Upper lobe of left lung (tissue), 6 donors: ENCODE data around the gene FAM53A. TPM values are rescaled to one million over a fixed set of nuclear protein-coding genes. Genes with fewer than 3 reads are reported as not detected.

Source experiments
- ATAC-seq, 2 donors: fragments of 200-7000 bp; cut with Tn5 transposase; one replicate each; pipeline ENCODE4 v1.9.1; 2022; ENCODE audit warnings: mild to moderate bottlenecking in 2 of 2, moderate library complexity in 2 of 2; ENCODE audit not compliant: low FRiP score in 2 of 2
- DNase-seq, 2 donors: peaks; one replicate each; pipeline ENCODE4 v3.0.0-alpha.2; 2019 to 2020
- H3K27ac ChIP-seq, 4 donors: fragments of 200-600 bp; sonication (generic); one replicate each; pipeline ENCODE4 v1.5.1; 2016 to 2019
- H3K27me3 ChIP-seq, 4 donors: fragments of 200-600 bp; sonication (generic); one replicate each; pipeline ENCODE4 v1.5.1; 2017 to 2019
- H3K36me3 ChIP-seq, 4 donors: fragments of 200-600 bp; sonication (generic); one replicate each; pipeline ENCODE4 v1.5.1; 2016 to 2019
- H3K4me1 ChIP-seq, 4 donors: fragments of 200-600 bp; sonication (generic); one replicate each; pipeline ENCODE4 v1.5.1; 2018 to 2019
- H3K4me3 ChIP-seq, 4 donors: fragments of 200-600 bp; sonication (generic); one replicate each; pipeline ENCODE4 v1.5.1; 2017 to 2019; ENCODE audit warnings: mild to moderate bottlenecking in 2 of 4, moderate library complexity in 1 of 4
- H3K9me3 ChIP-seq, 4 donors: fragments of 200-600 bp; sonication (generic); one replicate each; pipeline ENCODE4 v1.5.1; 2018 to 2019
- EP300 ChIP-seq, 4 donors: sonication (generic); formaldehyde crosslinking; IDR thresholded peaks; one replicate each; pipeline ENCODE4 v1.5.1; 2017; ENCODE audit warnings: antibody characterized with exemption in 4 of 4, control low read depth in 2 of 4
- POLR2A ChIP-seq, 4 donors: fragments of 450-650 bp; IDR thresholded peaks; one replicate each; pipeline ENCODE4 v1.5.1; 2016 to 2017; ENCODE audit warnings: antibody characterized with exemption in 4 of 4, mild to moderate bottlenecking in 2 of 4
- POLR2AphosphoS5 ChIP-seq, 2 donors: sonication (generic); formaldehyde crosslinking; IDR thresholded peaks; one replicate each; pipeline ENCODE4 v1.5.1; 2017; ENCODE audit warnings: antibody characterized with exemption in 2 of 2
- WGBS, 2 donors: methylation state at CpG; one replicate each; pipeline ENCODE4 v1.1.5; 2017 to 2018; 5-methylcytosine and 5-hydroxymethylcytosine counted together
- small RNA-seq, 4 donors: library from RNA; depleted of rRNA; stranded (forward); fragments of <200 nt; gene quantifications; one replicate each; pipeline ENCODE3, GENCODE V24; 2016
- total RNA-seq, 6 donors: library from RNA; depleted of rRNA in 4 of 6; stranded (reverse); fragments of >200 nt in 4 of 6; gene quantifications; one replicate each; pipeline versions ENCODE4 v1.1.0 to v1.2.1, GENCODE V29; 2016 to 2021
- TF ChIP-seq, protein P1 (sequence below), 6 experiments: fragments of 450-650 bp in 4 of 6; fragments of 200-600 bp in 2 of 6; sonication (generic) in 2 of 6; IDR thresholded peaks; one replicate each; pipeline ENCODE4 v1.5.1; 2016 to 2019; ENCODE audit warnings: antibody characterized with exemption in 6 of 6
- donor health status: DM: no; HTN: no; CAD: no; lungs with moderate emphysema.
- donor health status: DM: no; HTN: yes; CAD: no; lungs with severe emphysema.

FAM53A gene
- total RNA-seq, 6 donors from 2014 or later = 0.59 to 17.8 (median 2.5) TPM

DNA sequence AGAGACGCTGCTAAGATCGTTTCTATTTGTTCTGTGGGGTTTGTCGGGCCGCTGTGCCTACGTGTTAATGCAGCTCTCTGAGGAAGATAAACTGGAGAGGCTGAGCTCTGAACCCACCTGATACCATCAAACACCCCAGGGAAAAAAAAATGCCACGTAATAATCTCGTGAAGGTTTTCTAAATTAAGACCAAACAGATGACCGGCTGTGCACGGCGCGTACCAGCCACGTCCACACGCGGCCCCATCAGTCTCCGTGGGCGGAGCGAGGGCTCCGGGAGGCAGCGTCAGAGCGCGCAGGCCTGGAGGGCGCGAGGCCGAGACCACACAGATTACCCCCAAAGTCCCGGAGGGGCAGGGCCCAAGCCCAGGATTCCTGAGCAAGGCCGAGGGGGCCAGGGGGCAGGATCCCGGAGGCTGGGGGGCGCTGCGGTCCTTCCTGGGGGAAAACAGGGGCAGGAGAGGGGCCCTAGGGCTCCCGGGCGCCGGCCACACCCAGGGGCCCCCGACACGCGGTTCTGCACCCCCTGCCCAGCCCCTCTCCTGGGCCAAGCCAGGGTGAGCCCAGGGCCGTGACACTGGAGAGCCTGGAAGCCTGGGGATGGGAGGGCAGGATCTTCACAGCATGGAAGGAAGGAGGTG is 91.9 kb downstream of the FAM53A start:
- TF ChIP-seq POLR2AphosphoS5 (IDR thresholded peaks at IDR 0.05) (no peak), EP300 (IDR thresholded peaks at IDR 0.05) (no peak), POLR2A (IDR thresholded peaks at IDR 0.05) (no peak)
- TF ChIP-seq, protein P1, sequence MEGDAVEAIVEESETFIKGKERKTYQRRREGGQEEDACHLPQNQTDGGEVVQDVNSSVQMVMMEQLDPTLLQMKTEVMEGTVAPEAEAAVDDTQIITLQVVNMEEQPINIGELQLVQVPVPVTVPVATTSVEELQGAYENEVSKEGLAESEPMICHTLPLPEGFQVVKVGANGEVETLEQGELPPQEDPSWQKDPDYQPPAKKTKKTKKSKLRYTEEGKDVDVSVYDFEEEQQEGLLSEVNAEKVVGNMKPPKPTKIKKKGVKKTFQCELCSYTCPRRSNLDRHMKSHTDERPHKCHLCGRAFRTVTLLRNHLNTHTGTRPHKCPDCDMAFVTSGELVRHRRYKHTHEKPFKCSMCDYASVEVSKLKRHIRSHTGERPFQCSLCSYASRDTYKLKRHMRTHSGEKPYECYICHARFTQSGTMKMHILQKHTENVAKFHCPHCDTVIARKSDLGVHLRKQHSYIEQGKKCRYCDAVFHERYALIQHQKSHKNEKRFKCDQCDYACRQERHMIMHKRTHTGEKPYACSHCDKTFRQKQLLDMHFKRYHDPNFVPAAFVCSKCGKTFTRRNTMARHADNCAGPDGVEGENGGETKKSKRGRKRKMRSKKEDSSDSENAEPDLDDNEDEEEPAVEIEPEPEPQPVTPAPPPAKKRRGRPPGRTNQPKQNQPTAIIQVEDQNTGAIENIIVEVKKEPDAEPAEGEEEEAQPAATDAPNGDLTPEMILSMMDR (IDR thresholded peaks at IDR 0.05) = no peak
- 91 to 92% methylated on average over 36 of the region's 36 CpGs for WGBS, 2 donors
- peak in 1 of 2 donors; percentile 70 for DNase-seq

GRCh38 chr4:1591107-1591506 is 93.0 kb downstream of the FAM53A start:
- H3K4me1 ChIP-seq = no peaks in the 10 kb centered on the region
- WGBS, 2 donors = 89 to 97% methylated on average over 3 of the region's 3 CpGs
- no peak overlapping the region for H3K4me3 ChIP-seq
- no peaks in the 10 kb centered on the region for H3K27me3 ChIP-seq
- H3K27ac ChIP-seq = no peak overlapping the region
- peaks cover 5 to 29% (median 21%) of the 10 kb centered on the region in 4 donors for H3K9me3 ChIP-seq
- ATAC-seq (no peak), DNase-seq (no peak)
- no peaks in the 10 kb centered on the region for H3K36me3 ChIP-seq
- TF ChIP-seq, protein P1 (IDR thresholded peaks at IDR 0.05) = no peak
- no peak for TF ChIP-seq POLR2AphosphoS5 (IDR thresholded peaks at IDR 0.05)
- no peak for TF ChIP-seq POLR2A (IDR thresholded peaks at IDR 0.05)
- no peak for TF ChIP-seq EP300 (IDR thresholded peaks at IDR 0.05)

More for the DNA sequence above, 91.9 kb downstream of the FAM53A start:
- no peak overlapping the region for H3K4me3 ChIP-seq
- no peak overlapping the region for H3K27ac ChIP-seq
- ATAC-seq = no peak
- no peaks in the 10 kb centered on the region for H3K4me1 ChIP-seq
- no peaks in the 10 kb centered on the region for H3K27me3 ChIP-seq
- H3K36me3 ChIP-seq = no peaks in the 10 kb centered on the region
- H3K9me3 ChIP-seq = peaks cover 5 to 29% (median 21%) of the 10 kb centered on the region in 4 donors

DNA sequence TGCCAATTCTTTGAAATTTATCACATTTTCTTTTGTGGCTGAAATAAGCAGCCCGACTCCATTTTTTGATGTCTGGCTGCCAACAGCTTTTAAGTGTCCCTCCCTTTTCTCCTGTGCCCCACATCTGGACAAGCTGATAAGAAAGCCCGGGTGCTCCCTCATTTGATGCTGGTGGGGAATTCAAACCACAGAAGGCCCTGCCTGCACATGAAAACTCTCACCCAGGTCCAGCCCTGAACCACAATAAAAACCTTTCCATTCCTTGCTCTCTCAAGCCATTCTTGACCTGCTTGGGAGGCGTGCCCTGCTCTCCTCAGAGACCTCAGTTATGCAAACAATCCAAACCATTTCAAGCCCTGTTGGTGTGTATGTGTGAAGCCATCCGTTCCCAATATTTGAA is 93.9 kb downstream of the FAM53A start:
- H3K4me3 ChIP-seq = no peak overlapping the region
- H3K4me1 ChIP-seq = no peaks in the 10 kb centered on the region
- peaks cover 5 to 29% (median 21%) of the 10 kb centered on the region in 4 donors for H3K9me3 ChIP-seq
- WGBS, 2 donors = 34 to 54% methylated on average over 4 of the region's 4 CpGs
- no peaks in the 10 kb centered on the region for H3K27me3 ChIP-seq
- H3K27ac ChIP-seq = no peak overlapping the region
- no peak for ATAC-seq
- H3K36me3 ChIP-seq = no peaks in the 10 kb centered on the region
- no peak for TF ChIP-seq POLR2AphosphoS5 (IDR thresholded peaks at IDR 0.05)
- TF ChIP-seq, protein P1 (IDR thresholded peaks at IDR 0.05) = no peak
- TF ChIP-seq POLR2A (IDR thresholded peaks at IDR 0.05) = no peak
- TF ChIP-seq EP300 (IDR thresholded peaks at IDR 0.05) = no peak
- no peak for DNase-seq

Small RNAs within 50 kb of the gene (small RNA-seq; reads per million reads assigned to genes)
- gene RF00019 = 0 reads per million in 4 donors

Other genes starting within 250 kb of the FAM53A start
- 10 to 100 TPM; 33.0 to 51.1 (median 38.0) TPM for gene SLBP, start 28.0 kb upstream of the FAM53A start, total RNA-seq
- gene TMEM129, start 37.0 kb upstream of the FAM53A start, total RNA-seq = 10 to 100 TPM; 38.9 to 99.1 (median 49.6) TPM
- 10 to 100 TPM in 5 of 6 donors, 1 to 10 TPM in 1; 8.9 to 47.4 (median 21.9) TPM for gene TACC3, start 37.2 kb upstream of the FAM53A start, total RNA-seq
- gene FGFR3, start 109.0 kb upstream of the FAM53A start, total RNA-seq = 10 to 100 TPM; 18.5 to 92.2 (median 24.4) TPM
- gene LETM1, start 171.8 kb upstream of the FAM53A start, total RNA-seq = 10 to 100 TPM; 31.4 to 98.5 (median 47.8) TPM
- 100 to 1,000 TPM in 2 of 6 donors, 10 to 100 TPM in 4; 35.7 to 164 (median 53.1) TPM for gene NSD2, start 187.1 kb upstream of the FAM53A start, total RNA-seq